Gastrocnemius medialis (tissue), 4 donors: ENCODE data around the gene GDF9. TPM values are rescaled to one million over a fixed set of nuclear protein-coding genes. Genes with fewer than 3 reads are reported as not detected.

ENCODE experiments used
- ATAC-seq, 2 donors: fragments of 150-250 bp; one replicate each; pipeline ENCODE4 v1.9.1; 2016
- DNase-seq, 2 donors: peaks; one replicate each; pipeline ENCODE4 v3.0.0-alpha.2; 2019
- H3K27ac ChIP-seq, 4 donors: fragments of 200-600 bp; sonication (generic); 1 replicate in 1 of 4; 2 replicates in 3 of 4; pipeline ENCODE4 v1.5.1; 2016 to 2018; ENCODE audit warnings: mild to moderate bottlenecking in 2 of 4, moderate library complexity in 1 of 4
- H3K27me3 ChIP-seq, 3 donors: fragments of 200-600 bp; sonication (generic) in 2 of 3; 1 replicate in 1 of 3; 2 replicates in 2 of 3; pipeline versions ENCODE4 v1.5.1 to v1.6.0; 2016 to 2019; ENCODE audit warnings: mild to moderate bottlenecking in 1 of 3, moderate library complexity in 1 of 3
- H3K36me3 ChIP-seq, 2 donors: fragments of 200-600 bp; sonication (generic) in 1 of 2; one replicate each; pipeline ENCODE4 v1.5.1; 2017 to 2018
- H3K4me1 ChIP-seq, 2 donors: fragments of 200-600 bp; sonication (generic) in 1 of 2; one replicate each; pipeline ENCODE4 v1.5.1; 2016 to 2017; ENCODE audit warnings: mild to moderate bottlenecking in 2 of 2
- H3K4me3 ChIP-seq, 4 donors: fragments of 200-600 bp; sonication (generic) in 3 of 4; 1 replicate in 1 of 4; 2 replicates in 3 of 4; pipeline ENCODE4 v1.5.1; 2016 to 2019; ENCODE audit warnings: mild to moderate bottlenecking in 2 of 4
- H3K9me3 ChIP-seq, 3 donors: fragments of 200-600 bp; sonication (generic) in 2 of 3; 1 replicate in 1 of 3; 2 replicates in 2 of 3; pipeline ENCODE4 v1.5.1; 2016 to 2019
- CTCF ChIP-seq, 5 experiments: fragments of 450-650 bp in 3 of 5; fragments of 200-600 bp in 2 of 5; sonication (generic) in 2 of 5; IDR thresholded peaks in 4 of 5; conservative IDR thresholded peaks in 1 of 5; 1 replicate in 4 of 5; 2 replicates in 1 of 5; pipeline ENCODE4 v1.5.1; 2016 to 2019; ENCODE audit warnings: antibody characterized with exemption in 5 of 5, mild to moderate bottlenecking in 3 of 5, moderate library complexity in 3 of 5
- POLR2A ChIP-seq, 2 donors: fragments of 450-650 bp; IDR thresholded peaks; one replicate each; pipeline ENCODE4 v1.6.1; 2017; ENCODE audit warnings: antibody characterized with exemption in 2 of 2, mild to moderate bottlenecking in 2 of 2, moderate library complexity in 2 of 2
- in situ Hi-C, 4 donors: fragments of 200-750 bp; cut with MboI; loops; one replicate each; pipeline versions ENCODE4 v1.15.0 to v1.8.0; 2017; ENCODE audit warnings: low sequenced_read_pairs in 4 of 4
- intact Hi-C: fragments of 100-400 bp; cut with DNase I; formaldehyde crosslinking; loops from one replicate; pipeline ENCODE4 v1.15.1; 2023; ENCODE audit warnings: low total_unique reads
- total RNA-seq, 4 donors: library from RNA; depleted of rRNA; stranded (reverse); fragments of >200 nt; gene quantifications; one replicate each; pipeline versions ENCODE4 v1.1.0 to v1.2.3, GENCODE V29; 2016

The GDF9 gene
- total RNA-seq, 4 donors from 2014 or later, result 0.13 to 2.5 (median 0.46) TPM; not detected in 1

GRCh38 chr5:132834057-132834456 is 32.2 kb downstream of the GDF9 start:
- peaks cover 0 to 3% (median 0%) of the 10 kb centered on the region in 3 donors for H3K27me3 ChIP-seq
- H3K4me3 ChIP-seq, result no peak overlapping the region
- H3K27ac ChIP-seq, result no peak overlapping the region
- no peak for DNase-seq
- no peak for ATAC-seq
- TF ChIP-seq POLR2A (IDR thresholded peaks at IDR 0.05), result no peak
- no peak for TF ChIP-seq CTCF (IDR thresholded peaks at IDR 0.05 in 4 of 5, conservative IDR thresholded peaks at IDR 0.05 in 1 of 5)
- no peaks in the 10 kb centered on the region for H3K4me1 ChIP-seq
- in situ Hi-C loops, result no loop called here
- H3K9me3 ChIP-seq, result no peaks in the 10 kb centered on the region
- intact Hi-C loops, result loop anchor here (5.0 kb wide), 1 partner anchor 218 kb away; the partner anchor contains the start of gene HSPA4
- no peaks in the 10 kb centered on the region for H3K36me3 ChIP-seq

- no peak overlapping the region for H3K4me3 ChIP-seq
- no peaks in the 10 kb centered on the region for H3K4me1 ChIP-seq
- in situ Hi-C loops (no loop called here), intact Hi-C loops (loop anchor here (5.0 kb wide), 1 partner anchor 220 kb away; the partner anchor contains the start of gene HSPA4)
- H3K27ac ChIP-seq, result no peak overlapping the region
- DNase-seq (no peak), ATAC-seq (no peak)
- TF ChIP-seq CTCF (IDR thresholded peaks at IDR 0.05 in 4 of 5, conservative IDR thresholded peaks at IDR 0.05 in 1 of 5) (no peak), POLR2A (IDR thresholded peaks at IDR 0.05) (no peak)
- H3K36me3 ChIP-seq, result no peaks in the 10 kb centered on the region
- no peaks in the 10 kb centered on the region for H3K9me3 ChIP-seq
- H3K27me3 ChIP-seq, result peaks cover 0 to 3% (median 0%) of the 10 kb centered on the region in 3 donors
Measured at GRCh38 chr5:132832612-132833011, 33.7 kb downstream of the GDF9 start.

- intact Hi-C loops, result loop anchor here (2.0 to 5.0 kb wide), 2 partner anchors 52 to 221 kb away; partner anchors contain the start of gene HSPA4
- ATAC-seq, result no peak
- no peaks in the 10 kb centered on the region for H3K36me3 ChIP-seq
- peak overlapping the region; percentile 12 to 78 (median 74) for H3K27ac ChIP-seq
- in situ Hi-C loops, result no loop called here
- H3K4me1 ChIP-seq, result no peaks in the 10 kb centered on the region
- no peak for DNase-seq
- no peaks in the 10 kb centered on the region for H3K9me3 ChIP-seq
- H3K27me3 ChIP-seq, result peaks cover 0 to 3% (median 0%) of the 10 kb centered on the region in 3 donors
- H3K4me3 ChIP-seq, result peak overlapping the region; percentile 53 to 72 (median 56)
- TF ChIP-seq CTCF (IDR thresholded peaks at IDR 0.05 in 4 of 5, conservative IDR thresholded peaks at IDR 0.05 in 1 of 5), result no peak
- no peak for TF ChIP-seq POLR2A (IDR thresholded peaks at IDR 0.05)
Measured at GRCh38 chr5:132831095-132831860, 35.0 kb downstream of the GDF9 start.

- H3K4me3 ChIP-seq, result peak within 1 kb of the TSS; percentile 53 to 72 (median 56)
- no peak for TF ChIP-seq CTCF (IDR thresholded peaks at IDR 0.05 in 4 of 5, conservative IDR thresholded peaks at IDR 0.05 in 1 of 5)
- peak; percentile 21 for TF ChIP-seq POLR2A (IDR thresholded peaks at IDR 0.05)
- intact Hi-C loops (loop anchor here (1.0 to 5.0 kb wide), 3 partner anchors 36 to 222 kb away; partner anchors contain the start of genes GDF9, HSPA4 and UQCRQ), in situ Hi-C loops (no loop called here)
- ATAC-seq (peak; percentile 35 to 49), DNase-seq (no peak)
- H3K36me3 ChIP-seq, result no peaks in the 10 kb centered on the region
- H3K4me1 ChIP-seq, result no peaks in the 10 kb centered on the region
- H3K27me3 ChIP-seq, result peaks cover 0 to 3% (median 0%) of the 10 kb centered on the region in 3 donors
- no peaks in the 10 kb centered on the region for H3K9me3 ChIP-seq
- peak within 1 kb of the TSS; percentile 12 to 78 (median 74) for H3K27ac ChIP-seq
Measured at GRCh38 chr5:132830436-132831094, 35.7 kb downstream of the GDF9 start, which contains the start of gene SHROOM1. TSS of gene SHROOM1 (minus strand) at chr5:132830647. CDS start at chr5:132826140, 4,507 bp downstream.
